HG03575 (cell line): ENCODE results near the gene DNAH9.

ENCODE experiments used
- ATAC-seq: cut with Tn5 transposase; IDR thresholded peaks from one replicate; pipeline ENCODE4 v1.9.1; 2021; ENCODE audit not compliant: unreplicated experiment, insufficient number of reproducible peaks, low FRiP score; ENCODE audit errors: extremely low read depth

DNAH9 gene

DNA sequence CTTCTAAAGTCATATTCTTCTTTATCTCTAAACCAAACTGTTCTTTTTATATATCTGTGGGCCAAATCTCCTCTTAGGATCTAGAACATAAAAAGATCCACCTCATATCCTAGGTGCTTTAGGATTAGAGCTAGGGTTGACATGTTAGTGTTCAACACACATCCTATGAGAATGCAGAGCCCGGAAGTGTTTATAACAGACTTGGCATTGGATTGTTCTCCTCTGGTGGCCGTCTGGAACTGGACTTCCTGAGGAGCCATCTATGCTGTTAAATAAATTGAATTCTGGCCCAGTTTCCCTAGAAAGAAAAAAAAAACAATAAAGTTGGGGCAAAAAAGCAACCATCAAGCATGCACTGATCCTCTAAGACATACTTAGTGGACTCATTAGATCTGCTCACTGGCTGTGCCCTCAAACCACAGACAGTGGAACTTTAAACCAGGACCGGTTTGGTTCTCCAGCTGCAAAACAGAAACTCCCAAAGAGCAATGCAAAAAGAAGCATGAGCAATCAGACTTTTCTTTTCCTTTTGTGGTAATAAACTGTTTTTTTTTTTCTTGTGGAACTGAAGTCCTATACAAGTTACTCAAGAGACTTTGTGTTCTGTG, 216.5 kb downstream of the DNAH9 start:
- ATAC-seq, result no peak

DNA sequence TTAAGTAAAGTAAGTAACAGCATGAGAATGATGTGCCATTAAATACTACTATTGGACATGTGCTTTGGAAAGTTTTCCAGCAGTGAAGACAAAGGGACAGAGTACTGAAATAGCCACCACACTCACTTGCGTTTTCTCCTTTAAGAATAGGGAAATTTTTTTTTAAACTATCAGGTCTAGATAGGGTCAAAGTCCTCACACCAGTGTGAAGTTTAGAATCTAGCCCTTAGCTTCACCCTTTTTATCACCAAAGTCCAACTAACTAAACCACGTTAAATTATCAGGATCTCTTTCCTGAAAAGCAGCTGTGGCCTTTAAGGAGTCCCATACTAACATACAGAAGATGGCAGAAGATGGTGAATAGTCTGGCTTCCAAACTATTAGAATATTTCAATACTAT, 218.1 kb downstream of the DNAH9 start:
- ATAC-seq, result no peak

DNA sequence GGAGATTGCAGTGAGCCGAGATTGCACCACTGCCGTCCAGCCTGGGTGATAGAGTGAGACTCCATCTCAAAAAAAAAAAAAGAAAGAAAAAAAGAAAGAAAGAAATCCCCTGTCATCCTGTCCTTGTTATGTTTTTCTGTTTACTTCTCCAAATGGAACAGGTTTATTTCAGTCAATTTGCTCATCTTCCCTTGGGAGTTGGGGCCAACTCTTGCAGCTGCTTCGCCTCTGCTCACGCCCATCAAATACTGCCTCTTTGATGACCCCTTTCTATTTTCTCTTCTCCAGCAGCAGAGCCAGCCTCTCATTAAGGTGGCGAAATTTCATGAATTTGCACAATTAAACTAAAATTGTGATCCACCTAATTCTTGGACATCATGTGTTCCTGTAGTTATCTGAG, 225.6 kb downstream of the DNAH9 start:
- ATAC-seq, result no peak

DNA sequence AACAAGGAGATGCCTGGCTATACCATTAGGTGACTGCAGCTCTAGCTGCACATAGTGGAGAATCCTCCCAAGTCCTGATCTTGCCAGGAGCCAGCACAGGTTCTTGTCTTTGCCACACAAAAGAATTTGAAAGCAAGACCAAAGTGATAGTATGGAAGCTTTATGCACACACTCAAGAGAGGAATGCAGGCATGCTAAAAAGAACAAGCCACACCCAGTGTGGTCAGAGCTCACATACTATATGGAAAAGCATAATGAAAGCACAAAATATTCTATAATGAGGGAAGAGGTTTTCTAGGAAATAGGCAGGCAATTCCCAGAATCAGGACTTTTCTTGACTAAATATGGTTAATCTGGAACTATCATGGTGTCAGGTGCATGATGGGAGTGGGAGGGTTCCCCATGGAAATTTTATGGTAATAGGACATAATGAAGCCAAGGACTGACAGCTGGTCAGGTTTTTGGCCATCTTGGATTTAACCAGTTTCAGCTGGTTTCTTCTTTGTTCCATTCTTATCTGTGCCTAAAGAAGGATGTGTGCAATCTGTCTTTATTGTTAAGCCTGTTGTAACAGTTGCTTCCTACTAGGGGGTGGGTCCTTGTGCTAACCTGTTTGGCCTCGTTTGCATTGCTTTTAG, 227.4 kb downstream of the DNAH9 start:
- ATAC-seq, result no peak

DNA sequence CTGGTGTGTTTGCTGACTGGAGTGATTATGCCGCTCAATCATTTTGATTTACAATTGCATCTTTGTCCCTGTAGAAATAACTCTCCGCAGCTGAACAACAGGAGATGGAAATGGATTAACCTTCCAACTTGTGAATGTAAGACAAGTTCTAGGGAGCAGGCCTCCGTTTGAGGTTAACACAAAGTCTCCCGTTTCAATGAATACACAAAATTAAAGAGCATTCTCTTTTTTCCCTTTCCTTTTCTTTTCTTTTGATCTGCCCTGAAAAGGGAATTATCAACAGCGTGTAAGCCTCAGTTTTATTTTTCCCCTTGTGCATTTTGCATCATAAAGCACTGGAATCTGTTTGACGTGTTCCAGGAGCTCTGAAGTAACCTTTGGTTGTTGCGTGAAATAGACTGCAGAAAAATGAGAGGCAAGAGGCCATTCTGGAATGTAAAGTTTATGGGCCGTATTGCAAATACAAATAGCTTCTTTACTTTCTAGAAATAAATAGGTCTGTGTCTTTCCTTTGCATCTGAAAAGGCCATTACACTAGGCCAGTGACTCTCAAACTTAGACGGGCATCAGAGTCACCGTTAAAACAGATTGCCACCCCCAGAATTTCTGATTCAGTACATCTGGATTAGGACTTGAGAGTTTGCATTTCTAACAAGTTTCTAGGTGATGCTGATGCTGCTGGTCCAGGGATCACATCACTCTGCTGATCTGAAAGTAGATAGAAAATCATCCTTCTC, 234.3 kb downstream of the DNAH9 start:
- ATAC-seq, result no peak

DNA sequence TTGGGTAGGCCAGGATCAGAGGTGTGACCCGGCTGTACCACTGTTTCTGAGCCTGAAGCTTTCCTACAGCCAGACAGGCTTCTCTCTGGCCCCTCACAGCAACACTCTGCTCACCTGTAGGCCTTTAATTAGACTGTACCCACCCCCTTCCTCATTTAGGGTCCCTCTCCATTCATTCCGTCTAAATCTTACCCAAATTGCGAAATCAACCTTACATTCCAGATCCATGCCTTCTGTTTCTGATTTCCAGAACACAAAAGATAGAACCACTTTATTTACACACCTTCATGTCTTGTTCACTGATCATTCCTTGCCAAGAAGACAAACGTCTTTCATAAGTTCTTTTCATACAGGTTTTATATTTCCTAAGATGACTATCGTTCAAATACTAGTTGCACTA, 238.2 kb downstream of the DNAH9 start:
- no peak for ATAC-seq

DNA sequence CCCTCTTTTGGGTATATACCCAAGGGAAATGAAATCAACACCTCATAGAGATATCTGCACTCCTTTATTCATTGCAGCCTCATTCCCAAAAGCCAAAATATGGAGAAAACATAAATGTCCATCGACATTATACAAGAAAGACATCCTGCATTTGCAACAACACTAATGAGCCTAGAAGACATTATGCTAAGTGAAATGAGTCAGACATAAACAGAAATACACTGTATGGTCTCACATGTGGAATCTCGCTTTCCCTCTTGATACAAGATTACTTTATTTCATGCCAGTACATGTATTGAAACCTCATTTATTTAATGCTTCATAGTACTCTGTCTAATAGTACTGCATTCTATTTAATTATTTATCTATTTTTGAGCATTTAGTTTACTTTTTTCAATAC, 241.8 kb downstream of the DNAH9 start:
- no peak for ATAC-seq

DNA sequence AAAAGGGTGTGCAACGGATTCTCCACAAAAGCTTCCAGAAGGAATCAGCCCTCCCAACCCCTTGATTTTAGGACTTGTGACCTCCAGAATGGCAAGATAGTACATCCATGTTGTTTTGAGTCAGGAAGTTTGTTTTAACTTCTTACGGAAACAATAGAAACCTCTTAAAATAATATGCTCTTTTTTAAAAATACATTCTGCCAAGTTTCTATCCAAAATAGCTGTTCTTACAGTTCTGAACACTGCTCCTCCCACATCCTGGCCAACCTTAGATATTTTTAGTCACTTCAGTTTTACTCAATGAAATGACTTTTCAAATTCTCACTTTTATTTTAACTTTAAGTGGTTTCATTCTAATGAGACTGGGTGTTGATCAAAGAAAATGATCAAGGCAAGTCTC, 242.6 kb downstream of the DNAH9 start:
- ATAC-seq, result no peak

DNA sequence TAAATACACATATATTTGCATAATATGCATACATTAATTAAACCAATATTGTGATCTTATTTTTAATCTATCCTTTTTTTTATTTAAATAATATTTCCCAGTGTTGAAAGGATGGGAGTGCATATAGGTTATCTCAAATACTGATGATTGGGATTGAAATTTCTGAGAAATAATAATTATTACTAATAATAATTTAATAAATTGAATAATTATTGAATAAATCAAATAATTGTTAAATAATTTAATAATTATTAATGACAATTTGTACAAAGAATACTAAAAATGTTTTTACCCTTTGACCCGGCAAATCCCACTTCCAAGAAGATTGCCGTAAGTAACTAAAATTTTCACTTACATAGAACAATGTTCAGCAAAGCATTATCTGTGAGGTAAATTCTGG, 250.1 kb downstream of the DNAH9 start:
- ATAC-seq, result no peak

DNA sequence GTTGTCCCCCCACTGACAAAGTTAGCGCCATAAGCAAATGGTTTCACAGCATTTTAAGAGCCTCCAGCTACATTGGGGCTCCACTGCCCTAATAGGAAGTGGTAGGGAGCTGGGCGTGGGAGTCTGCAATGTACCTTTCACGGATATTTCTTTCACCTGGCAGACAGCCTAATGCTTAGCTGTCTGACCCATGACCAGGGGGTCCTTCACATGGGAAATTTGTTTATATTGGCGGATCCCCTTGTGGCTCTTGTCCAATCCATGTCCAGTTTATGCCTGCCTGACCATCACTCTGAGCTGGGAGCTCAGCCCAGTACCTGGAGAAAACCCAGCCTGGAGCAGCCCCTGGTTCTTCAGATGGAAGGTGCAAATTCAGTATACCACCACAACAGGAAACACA, 254.0 kb downstream of the DNAH9 start:
- no peak for ATAC-seq

DNA sequence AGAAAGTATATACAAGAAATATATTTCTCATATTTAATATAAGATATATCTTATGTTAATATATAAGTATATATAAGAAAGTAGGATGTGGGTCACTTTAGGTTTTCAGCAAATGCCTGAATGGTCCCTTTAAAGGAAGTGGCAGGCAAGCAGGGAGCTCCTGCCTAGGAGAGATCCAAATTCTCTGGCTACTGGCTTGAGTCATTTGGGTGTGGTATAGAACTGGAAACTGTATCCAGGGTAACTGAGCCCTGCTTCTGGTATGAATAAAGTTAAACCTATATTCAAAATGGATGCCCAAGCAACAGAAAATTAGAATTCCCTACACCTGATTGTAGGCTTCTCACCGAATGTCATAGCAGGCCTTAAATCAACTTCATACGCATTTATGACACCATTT, 254.6 kb downstream of the DNAH9 start:
- ATAC-seq, result no peak

DNA sequence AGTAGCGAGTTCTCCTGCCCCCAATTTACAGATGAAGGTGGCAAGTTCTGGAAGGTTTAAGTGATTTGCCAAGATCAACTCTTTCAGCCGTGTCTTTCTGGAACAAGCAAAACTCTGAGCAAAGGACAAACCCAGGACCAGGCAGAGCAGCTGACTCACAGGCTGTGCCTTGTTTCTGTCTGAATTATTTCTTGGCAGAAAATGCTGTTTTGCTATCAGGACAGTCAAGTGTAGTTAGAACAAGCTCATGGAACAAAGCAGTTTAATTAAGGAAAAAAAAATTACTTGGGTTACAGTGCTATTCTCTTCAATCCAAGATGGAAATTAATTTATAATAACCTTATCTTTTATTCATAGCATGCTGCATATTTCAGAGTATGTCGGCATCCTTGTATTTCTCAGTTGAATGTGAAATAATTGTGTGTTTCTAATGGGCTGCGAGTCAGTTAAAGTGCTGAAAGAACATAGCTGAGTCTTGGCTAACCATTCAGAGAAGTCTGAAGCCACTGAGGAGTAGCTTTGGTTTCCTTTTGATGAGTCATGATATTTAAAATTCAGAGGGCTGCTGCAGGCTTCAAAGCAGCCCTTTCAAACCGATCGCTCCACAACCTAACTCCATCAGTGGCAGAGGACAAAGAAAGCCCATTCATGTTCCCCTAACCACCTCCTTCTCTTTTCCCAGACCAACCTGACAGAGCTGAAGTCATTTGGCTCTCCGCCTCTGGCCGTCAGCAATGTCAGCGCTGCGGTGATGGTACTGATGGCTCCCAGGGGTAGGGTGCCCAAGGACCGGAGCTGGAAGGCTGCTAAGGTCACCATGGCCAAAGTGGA, 255.3 kb downstream of the DNAH9 start:
- no peak for ATAC-seq

DNA sequence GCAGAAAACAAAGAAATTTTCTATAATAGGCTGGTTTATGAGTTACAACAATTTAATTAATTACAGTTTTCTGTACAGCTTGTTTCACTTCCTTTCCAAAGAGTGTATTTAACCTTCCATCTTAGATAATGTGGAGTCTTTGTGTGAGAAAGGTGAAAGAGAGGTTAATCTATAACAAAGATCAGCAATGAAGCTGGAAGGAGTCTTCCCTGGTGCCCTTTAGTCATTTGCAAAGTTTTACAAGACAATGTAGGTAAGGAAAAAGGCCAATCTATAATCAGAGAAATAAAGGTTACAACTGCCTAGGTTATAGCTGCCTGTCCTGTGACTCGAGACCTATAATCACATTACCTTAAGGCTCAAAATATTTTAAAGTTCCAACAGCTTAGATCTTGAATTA, 257.0 kb downstream of the DNAH9 start:
- ATAC-seq, result no peak

DNA sequence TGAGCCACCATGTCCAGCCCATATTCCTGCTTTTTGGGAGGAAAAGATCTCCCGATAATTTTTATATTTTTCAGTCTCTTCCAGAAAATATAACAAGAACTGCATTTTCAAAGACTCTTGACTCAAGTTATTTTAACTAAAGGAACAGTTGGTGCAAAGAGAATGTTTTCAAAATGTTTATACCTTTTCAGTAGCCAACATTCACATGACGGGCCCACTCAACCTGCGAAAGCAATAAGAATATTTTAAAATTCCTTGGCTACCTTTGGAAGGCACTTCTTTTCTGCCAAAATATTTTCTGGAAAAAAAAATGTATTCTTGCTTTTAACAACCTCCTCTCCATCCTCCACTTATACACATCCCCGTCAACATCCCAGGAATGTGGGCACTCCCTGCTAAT, 258.7 kb downstream of the DNAH9 start:
- no peak for ATAC-seq

DNA sequence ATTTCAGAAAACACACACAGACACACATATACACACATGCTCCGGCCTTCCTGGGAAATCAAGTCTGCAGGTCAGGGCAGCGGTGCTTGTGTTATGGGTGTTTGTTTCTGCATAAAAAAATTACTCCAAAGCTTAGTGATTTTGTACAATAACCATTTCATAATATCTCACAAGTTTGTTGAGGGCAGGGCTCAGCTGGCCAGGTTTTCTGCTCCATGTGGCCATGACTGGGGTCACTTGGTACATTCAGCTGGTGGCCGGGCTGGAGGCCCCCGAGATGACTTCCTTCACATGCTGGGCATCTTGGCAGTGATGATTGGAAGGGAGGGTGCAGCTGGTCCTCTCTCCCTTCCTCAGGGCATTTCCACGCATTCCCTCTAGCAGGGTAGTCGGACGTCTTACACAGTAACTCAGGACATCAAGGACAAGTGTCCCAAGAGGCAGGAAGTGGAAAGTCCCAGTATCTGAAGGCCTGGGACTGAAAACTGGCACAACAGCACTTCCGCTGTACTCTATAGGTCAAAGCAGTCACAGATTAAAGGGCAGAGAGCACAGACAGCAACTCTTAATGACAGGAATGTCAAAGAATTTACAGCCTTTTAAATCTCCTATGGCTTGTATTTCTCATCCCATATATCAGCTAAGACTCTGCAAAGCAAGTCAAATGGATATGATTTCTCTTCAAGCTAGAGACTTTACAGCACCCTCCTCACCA, 271.6 kb downstream of the DNAH9 start:
- ATAC-seq, result no peak

DNA sequence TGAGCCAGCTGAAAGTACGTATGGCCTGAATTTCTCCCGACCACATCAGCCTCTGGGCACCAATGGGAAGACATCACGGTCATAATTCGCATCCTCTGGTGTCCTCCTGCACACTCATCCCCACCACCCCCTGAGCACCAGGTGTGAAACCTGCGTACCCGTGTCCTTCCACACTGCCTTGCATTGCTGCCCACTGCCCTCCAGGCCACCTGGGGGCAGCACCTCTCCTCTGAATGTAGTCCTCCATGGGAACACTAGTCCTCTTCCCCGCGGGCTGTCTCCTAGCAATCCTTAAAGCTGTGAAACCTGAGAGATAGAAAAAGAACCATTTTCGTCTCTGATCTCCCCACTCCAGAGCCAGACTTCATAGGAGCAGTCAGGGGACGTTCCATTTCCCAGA, 273.5 kb downstream of the DNAH9 start:
- no peak for ATAC-seq

DNA sequence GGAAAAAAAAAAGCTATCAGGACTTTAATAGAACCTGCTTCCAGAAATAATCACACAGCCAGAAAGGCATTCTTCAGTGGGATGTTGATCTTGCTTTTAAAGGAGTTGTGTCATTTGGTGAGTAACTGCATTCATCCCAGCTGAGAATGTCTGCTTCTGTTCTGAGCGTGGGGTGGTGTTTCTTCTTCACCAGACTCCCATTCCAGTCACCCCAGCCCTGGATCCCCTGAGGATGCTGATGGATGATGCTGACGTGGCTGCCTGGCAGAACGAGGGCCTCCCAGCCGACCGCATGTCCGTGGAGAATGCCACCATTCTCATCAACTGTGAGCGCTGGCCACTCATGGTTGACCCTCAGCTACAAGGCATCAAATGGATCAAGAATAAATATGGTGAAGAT, 276.5 kb downstream of the DNAH9 start:
- no peak for ATAC-seq

DNA sequence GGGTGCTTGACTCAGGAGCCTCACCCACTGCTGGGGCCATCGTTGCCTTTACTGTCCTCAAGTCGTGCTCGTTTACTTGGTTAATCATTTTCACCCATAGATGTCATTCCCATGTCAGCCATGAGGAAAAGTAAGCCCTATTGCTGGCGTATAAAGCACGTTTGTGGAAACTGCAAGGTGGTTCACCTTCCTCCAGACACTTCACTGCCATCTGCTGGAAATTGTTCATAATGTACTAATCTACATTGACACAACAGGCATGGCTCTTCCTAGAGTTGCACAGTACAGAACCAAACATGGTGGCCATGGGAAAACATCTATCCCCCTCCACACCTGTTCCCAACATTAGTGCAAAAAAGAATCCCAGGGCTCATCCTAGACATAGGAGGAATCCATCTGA, 282.4 kb downstream of the DNAH9 start:
- ATAC-seq, result no peak

DNA sequence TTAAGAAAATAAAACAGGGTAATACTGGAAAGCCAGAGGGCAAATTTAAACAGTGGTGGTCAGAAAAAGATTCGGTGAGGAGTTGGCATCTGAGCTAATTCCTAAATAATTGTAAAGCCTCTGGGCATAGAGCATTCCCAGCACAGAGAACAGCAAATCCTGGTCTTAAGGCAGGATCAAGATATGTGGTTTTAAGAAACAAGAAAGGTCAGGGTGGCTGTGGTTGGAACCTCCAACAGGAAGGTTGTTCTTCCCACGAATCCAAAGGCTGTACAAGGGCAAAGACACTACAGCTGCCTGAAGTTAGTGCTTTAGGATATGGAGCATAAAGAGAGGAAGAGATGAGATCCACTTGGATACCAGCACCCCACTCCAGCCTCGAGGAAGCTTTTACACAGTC, 284.4 kb downstream of the DNAH9 start:
- no peak for ATAC-seq
